Epidermal melanocyte (primary cell): ENCODE results near the gene CKAP2L.
A peak's percentile ranks its signal among the peaks of the same experiment; 100 is the strongest.

ENCODE experiments used
- DNase-seq: peaks from one replicate; pipeline ENCODE4 v3.0.0; 2011; ENCODE audit warnings: low spot score; ENCODE audit not compliant: insufficient read length

The CKAP2L gene

GRCh38 chr2:112765251-112765650 is 842 bp upstream of the CKAP2L start:
- DNase-seq = no peak

GRCh38 chr2:112762276-112762675 is 2.1 kb downstream of the CKAP2L start:
- DNase-seq = no peak

- no peak for DNase-seq
These were observed 4.3 kb downstream of the CKAP2L start for GRCh38 chr2:112760149-112760548.

- DNase-seq = no peak
These were observed 5.7 kb downstream of the CKAP2L start for GRCh38 chr2:112758711-112759110.

DNA sequence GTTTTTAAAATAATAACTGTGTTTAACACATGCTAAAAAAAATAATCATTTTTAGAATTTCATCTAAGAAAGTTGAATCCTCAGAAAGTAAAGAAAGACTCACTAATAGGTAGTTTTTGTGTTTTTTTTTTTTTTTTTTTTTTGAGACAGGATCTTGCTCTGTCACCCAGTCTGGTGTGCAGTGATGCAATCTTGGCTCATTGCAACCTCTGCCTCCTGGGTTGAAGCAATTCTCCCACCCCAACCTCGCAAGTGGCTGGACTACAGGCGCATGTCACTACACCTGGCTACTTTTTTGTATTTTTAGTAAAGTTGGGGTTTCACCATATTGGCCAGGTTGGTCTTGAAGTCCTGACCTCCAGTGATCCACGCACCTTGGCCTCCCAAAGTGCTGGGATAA is 7.1 kb downstream of the CKAP2L start:
- no peak for DNase-seq

DNA sequence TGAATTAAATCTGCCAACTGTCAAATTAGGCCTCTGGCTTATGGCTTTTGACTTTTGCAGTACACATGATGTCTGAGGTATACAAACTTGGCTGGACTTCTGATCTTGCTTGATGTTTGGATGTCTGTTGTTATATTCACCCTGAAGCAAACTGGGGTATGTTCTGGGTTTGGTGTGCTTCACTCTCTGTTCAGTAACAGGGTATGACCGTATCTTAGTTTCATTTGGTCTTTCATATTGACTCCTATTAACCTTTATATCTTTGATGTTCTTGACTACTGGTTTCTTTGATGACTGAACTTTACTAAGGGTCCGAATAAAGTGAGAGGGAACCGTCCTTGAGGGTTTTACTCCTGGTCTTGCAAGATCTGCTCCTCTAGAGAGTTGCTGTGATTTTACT is 8.2 kb downstream of the CKAP2L start:
- no peak for DNase-seq

GRCh38 chr2:112755444-112755843 is 9.0 kb downstream of the CKAP2L start:
- DNase-seq = no peak

- DNase-seq = no peak
These were observed 9.8 kb downstream of the CKAP2L start for GRCh38 chr2:112754564-112754963.

- DNase-seq = no peak
These were observed 11.7 kb downstream of the CKAP2L start for GRCh38 chr2:112752667-112753066.

DNA sequence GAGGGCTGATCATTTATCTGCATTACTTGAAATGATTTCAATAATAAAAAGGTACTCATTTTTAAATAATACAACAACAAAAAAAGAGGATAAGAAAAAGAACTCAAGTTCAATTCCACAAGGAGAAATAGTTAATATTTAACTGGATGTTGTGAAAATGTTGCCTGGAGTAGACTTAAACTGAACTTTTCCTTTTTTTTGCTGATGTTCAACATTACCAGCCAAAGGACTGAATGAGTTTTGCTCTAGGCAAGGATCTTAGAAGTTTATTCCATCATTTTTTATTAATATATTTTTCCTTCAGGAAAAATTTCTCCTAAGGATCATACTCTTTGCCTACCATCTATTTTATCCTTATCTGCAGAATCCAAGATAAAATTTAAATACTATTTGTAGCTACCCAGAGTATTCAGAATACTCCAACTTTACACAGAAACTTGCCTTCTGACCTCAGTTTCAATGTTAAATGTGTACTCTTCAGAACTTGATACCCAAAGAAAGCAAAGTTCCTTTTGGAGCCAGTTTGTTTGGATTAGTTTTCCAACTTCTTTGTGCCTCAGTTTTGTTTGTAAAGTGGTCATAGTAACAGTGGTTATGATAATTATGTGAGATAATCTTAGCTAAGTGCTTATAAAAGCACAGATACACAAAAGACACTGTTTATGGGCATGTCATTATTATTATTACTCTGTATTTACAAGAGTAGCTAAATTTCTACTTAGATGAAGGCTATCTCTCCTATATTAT is 12.8 kb downstream of the CKAP2L start:
- DNase-seq = no peak

DNA sequence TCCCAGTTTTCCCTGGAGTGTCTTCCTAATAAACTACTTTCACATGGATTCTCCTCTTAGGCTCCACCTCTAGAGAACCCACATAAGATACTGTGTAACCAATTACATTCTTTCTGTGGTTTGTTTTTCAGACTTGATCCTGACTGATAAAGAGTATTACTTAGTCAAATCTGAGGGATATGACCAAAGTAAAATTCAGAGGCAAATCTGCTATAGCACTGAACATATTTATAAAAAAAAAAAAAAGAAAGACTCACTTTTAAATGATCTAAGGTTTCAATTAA is 13.9 kb downstream of the CKAP2L start:
- DNase-seq = no peak

GRCh38 chr2:112749755-112750559 is 14.5 kb downstream of the CKAP2L start:
- peak; percentile 48 for DNase-seq

GRCh38 chr2:112740527-112740926 is 23.9 kb downstream of the CKAP2L start:
- no peak for DNase-seq

GRCh38 chr2:112737542-112738232 is 26.7 kb downstream of the CKAP2L start:
- no peak for DNase-seq

DNA sequence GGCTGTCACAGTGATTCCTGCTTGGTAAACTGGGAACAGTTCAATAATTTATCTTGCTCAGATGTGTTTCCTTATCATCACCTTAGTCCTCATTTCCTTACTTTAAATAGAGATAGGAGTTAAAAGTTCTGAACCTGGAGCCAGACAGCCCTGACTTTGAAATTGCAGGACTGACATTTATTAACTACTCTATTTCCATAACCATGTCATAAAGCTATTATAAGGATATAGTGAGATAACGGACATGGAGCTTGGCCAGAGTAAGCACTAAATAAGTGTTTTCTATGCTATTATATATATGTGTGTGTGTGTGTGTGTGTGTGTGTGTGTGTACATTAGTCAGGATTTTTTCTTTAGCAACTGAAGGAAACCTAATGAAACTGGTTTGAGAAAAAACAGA is 30.5 kb downstream of the CKAP2L start:
- no peak for DNase-seq

- DNase-seq = no peak
These were observed 31.0 kb downstream of the CKAP2L start for GRCh38 chr2:112733456-112733855.

GRCh38 chr2:112731479-112731878 is 32.9 kb downstream of the CKAP2L start:
- no peak for DNase-seq

- DNase-seq = no peak
These were observed 33.6 kb downstream of the CKAP2L start for GRCh38 chr2:112730791-112731190.

DNA sequence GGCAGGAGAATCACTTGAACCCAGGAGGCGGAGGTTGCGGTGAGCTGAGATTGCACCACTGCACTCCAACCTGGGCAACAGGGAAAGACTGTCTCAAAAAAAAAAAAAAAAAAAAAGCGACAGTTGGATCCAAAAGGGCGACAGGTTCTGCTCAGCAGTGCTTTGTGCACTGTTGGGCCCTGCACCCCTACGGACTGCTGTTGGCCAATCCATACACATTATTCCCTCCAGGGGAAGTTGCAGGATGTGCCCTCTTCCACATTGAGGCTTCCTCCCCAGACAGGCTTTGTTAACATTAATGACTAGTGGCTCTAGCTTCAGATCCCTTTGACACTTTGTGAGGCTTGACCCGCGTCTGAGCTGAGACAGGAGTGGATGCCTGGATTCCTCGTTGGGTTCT is 34.2 kb downstream of the CKAP2L start:
- DNase-seq = no peak

DNA sequence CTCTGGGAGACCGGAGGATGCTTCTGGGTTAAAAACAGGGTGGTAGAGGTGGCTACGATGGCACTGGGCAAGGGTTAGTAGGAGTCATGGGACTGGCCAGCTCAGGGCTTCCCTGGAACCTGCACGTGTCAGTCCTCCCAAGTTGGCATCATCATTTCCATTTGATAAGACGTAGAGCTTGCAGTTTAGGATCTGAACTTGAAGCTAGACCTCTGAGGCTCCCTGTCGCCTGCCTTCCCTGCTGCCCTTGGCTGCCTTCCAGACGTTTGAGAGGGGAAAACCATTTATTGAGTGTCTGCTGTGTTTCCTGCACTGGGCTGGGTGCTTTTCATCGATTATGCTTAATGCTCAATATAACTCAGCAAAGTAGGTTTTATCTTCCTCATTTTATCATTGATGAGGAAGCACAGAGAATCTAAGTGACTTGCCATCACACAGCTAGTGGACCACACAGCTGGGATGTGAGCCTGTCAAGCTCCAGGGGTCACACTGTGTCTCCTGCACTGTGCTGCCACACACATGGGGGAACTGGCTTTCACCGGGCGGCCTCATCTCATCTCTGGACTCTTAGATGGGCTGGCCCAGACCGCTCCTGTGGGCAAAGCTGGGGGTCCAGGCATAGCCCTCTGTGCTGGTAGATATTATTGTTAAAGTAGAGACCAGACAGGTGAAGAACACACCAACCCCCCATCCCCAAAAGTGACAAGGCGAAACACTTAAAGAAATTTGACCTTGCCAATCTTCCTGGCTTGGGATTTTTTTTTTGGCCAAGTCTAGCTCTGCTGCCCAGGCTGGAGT is 35.8 kb downstream of the CKAP2L start:
- no peak for DNase-seq

GRCh38 chr2:112728029-112728362 is 36.4 kb downstream of the CKAP2L start:
- DNase-seq = no peak
